HCT116 (cell line): Measurements from ENCODE around the gene GMDS.

ENCODE experiments used
- CBX3 ChIP-seq: IDR thresholded peaks from 2 replicates; pipeline ENCODE4 v1.6.1; 2012; ENCODE audit warnings: low read depth
- CEBPB ChIP-seq: IDR thresholded peaks from 2 replicates; pipeline ENCODE4 v1.6.1; 2012; ENCODE audit warnings: low read depth
- ELF1 ChIP-seq: IDR thresholded peaks from 2 replicates; pipeline ENCODE4 v1.6.1; 2012; ENCODE audit warnings: low read depth, borderline replicate concordance
- POLR2A ChIP-seq: IDR thresholded peaks from 2 replicates; pipeline ENCODE4 v1.7.0; 2011; ENCODE audit warnings: borderline replicate concordance; ENCODE audit not compliant: insufficient read depth, insufficient read length; ENCODE audit errors: extremely low read depth
- POLR2AphosphoS5 ChIP-seq: IDR thresholded peaks from 2 replicates; pipeline ENCODE4 v1.6.1; 2011; ENCODE audit warnings: mild to moderate bottlenecking, low read depth, low read length, moderate library complexity
- RAD21 ChIP-seq: IDR thresholded peaks from 2 replicates; pipeline ENCODE4 v1.6.1; 2012; ENCODE audit warnings: low read depth, mild to moderate bottlenecking
- SP1 ChIP-seq: IDR thresholded peaks from 2 replicates; pipeline ENCODE4 v1.6.1; 2012; ENCODE audit warnings: low read depth
- TCF7L2 ChIP-seq: IDR thresholded peaks from 2 replicates; pipeline ENCODE4 v1.7.0; 2011; ENCODE audit warnings: borderline replicate concordance, inconsistent platforms; ENCODE audit not compliant: insufficient read depth, insufficient read length; ENCODE audit errors: extremely low read depth
- YY1 ChIP-seq: IDR thresholded peaks from 2 replicates; pipeline ENCODE4 v1.6.1; 2011; ENCODE audit warnings: low read length, low read depth, moderate library complexity, mild to moderate bottlenecking; ENCODE audit not compliant: insufficient replicate concordance; ENCODE audit errors: extremely low read depth
- TF ChIP-seq, protein P1 (sequence below), 3 experiments: fragments of 200-600 bp in 1 of 3; sonication (generic) in 1 of 3; IDR thresholded peaks in 2 of 3; conservative IDR thresholded peaks in 1 of 3; 2 replicates each; pipeline ENCODE4 v1.5.1; 2012 to 2017; ENCODE audit warnings: low read depth in 2 of 3, low read length in 2 of 3, antibody characterized with exemption in 1 of 3, borderline replicate concordance in 1 of 3, control low read depth in 1 of 3, mild to moderate bottlenecking in 1 of 3, mixed read lengths in 1 of 3, mixed run types in 1 of 3, moderate library complexity in 1 of 3; ENCODE audit not compliant: insufficient read depth in 1 of 3
- TF ChIP-seq, protein P2 (sequence below): IDR thresholded peaks from 2 replicates; pipeline ENCODE4 v1.6.1; 2011; ENCODE audit warnings: mild to moderate bottlenecking, low read length, moderate library complexity; ENCODE audit not compliant: insufficient replicate concordance; ENCODE audit errors: extremely low read depth
- TF ChIP-seq, protein P3 (sequence below): IDR thresholded peaks from 2 replicates; pipeline ENCODE4 v1.6.1; 2012
- TF ChIP-seq, protein P4 (sequence below): IDR thresholded peaks from 2 replicates; pipeline ENCODE4 v1.6.1; 2012
- TF ChIP-seq, protein P5 (sequence below): IDR thresholded peaks from 2 replicates; pipeline ENCODE4 v1.6.1; 2012; ENCODE audit warnings: low read depth

DNA sequence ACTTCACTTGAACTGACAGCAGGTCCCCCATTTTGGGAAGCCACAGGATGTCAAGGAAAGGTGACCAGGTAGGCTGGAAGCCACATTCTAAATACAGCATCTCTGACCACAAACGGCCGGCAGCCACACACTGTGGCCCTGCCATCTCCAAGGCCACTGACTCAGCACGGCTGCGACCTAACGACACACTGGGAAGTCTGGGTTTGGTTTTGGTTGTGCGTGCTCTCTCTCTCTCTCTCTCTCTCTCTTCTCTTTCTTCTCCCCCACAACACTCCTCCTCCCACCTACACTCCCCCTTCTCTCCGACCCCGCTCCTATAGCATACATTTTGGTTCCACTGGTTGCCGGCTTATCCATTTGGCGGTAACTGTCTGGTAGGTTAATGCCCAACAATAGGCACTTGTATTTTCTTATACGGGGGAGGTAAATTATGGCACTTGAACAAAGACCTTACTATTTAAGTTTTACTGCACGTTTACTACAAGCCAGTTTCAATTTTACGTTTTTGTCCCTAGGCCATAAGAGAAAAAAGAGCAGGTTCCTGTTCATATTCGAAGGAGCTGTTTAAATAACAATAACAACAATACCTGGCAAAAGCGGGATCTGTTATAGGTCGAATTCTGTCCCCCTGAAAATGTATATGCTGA lies 103.6 kb downstream of the GMDS start:
- TF ChIP-seq, protein P1, sequence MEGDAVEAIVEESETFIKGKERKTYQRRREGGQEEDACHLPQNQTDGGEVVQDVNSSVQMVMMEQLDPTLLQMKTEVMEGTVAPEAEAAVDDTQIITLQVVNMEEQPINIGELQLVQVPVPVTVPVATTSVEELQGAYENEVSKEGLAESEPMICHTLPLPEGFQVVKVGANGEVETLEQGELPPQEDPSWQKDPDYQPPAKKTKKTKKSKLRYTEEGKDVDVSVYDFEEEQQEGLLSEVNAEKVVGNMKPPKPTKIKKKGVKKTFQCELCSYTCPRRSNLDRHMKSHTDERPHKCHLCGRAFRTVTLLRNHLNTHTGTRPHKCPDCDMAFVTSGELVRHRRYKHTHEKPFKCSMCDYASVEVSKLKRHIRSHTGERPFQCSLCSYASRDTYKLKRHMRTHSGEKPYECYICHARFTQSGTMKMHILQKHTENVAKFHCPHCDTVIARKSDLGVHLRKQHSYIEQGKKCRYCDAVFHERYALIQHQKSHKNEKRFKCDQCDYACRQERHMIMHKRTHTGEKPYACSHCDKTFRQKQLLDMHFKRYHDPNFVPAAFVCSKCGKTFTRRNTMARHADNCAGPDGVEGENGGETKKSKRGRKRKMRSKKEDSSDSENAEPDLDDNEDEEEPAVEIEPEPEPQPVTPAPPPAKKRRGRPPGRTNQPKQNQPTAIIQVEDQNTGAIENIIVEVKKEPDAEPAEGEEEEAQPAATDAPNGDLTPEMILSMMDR (IDR thresholded peaks at IDR 0.05 in 2 of 3, conservative IDR thresholded peaks at IDR 0.05 in 1 of 3; ENCODE audit: borderline replicate concordance in 1 of 3, insufficient read depth in 1 of 3, low read depth in 2 of 3, low read length in 2 of 3), result no peak
- TF ChIP-seq, protein P2, sequence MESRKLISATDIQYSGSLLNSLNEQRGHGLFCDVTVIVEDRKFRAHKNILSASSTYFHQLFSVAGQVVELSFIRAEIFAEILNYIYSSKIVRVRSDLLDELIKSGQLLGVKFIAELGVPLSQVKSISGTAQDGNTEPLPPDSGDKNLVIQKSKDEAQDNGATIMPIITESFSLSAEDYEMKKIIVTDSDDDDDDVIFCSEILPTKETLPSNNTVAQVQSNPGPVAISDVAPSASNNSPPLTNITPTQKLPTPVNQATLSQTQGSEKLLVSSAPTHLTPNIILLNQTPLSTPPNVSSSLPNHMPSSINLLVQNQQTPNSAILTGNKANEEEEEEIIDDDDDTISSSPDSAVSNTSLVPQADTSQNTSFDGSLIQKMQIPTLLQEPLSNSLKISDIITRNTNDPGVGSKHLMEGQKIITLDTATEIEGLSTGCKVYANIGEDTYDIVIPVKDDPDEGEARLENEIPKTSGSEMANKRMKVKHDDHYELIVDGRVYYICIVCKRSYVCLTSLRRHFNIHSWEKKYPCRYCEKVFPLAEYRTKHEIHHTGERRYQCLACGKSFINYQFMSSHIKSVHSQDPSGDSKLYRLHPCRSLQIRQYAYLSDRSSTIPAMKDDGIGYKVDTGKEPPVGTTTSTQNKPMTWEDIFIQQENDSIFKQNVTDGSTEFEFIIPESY, result no peak
- no peak for TF ChIP-seq ELF1
- TF ChIP-seq POLR2A, result no peak
- TF ChIP-seq, protein P3, sequence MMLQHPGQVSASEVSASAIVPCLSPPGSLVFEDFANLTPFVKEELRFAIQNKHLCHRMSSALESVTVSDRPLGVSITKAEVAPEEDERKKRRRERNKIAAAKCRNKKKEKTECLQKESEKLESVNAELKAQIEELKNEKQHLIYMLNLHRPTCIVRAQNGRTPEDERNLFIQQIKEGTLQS, result no peak
- TF ChIP-seq CEBPB, result no peak
- no peak for TF ChIP-seq RAD21
- TF ChIP-seq, protein P4, sequence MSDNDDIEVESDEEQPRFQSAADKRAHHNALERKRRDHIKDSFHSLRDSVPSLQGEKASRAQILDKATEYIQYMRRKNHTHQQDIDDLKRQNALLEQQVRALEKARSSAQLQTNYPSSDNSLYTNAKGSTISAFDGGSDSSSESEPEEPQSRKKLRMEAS, result no peak
- no peak for TF ChIP-seq POLR2AphosphoS5
- TF ChIP-seq, protein P5, sequence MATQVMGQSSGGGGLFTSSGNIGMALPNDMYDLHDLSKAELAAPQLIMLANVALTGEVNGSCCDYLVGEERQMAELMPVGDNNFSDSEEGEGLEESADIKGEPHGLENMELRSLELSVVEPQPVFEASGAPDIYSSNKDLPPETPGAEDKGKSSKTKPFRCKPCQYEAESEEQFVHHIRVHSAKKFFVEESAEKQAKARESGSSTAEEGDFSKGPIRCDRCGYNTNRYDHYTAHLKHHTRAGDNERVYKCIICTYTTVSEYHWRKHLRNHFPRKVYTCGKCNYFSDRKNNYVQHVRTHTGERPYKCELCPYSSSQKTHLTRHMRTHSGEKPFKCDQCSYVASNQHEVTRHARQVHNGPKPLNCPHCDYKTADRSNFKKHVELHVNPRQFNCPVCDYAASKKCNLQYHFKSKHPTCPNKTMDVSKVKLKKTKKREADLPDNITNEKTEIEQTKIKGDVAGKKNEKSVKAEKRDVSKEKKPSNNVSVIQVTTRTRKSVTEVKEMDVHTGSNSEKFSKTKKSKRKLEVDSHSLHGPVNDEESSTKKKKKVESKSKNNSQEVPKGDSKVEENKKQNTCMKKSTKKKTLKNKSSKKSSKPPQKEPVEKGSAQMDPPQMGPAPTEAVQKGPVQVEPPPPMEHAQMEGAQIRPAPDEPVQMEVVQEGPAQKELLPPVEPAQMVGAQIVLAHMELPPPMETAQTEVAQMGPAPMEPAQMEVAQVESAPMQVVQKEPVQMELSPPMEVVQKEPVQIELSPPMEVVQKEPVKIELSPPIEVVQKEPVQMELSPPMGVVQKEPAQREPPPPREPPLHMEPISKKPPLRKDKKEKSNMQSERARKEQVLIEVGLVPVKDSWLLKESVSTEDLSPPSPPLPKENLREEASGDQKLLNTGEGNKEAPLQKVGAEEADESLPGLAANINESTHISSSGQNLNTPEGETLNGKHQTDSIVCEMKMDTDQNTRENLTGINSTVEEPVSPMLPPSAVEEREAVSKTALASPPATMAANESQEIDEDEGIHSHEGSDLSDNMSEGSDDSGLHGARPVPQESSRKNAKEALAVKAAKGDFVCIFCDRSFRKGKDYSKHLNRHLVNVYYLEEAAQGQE, result no peak
- no peak for TF ChIP-seq SP1
- no peak for TF ChIP-seq YY1
- no peak for TF ChIP-seq CBX3
- no peak for TF ChIP-seq TCF7L2
